ENCODE results near the gene PARVA.
"Not testable (repeated sequence)": the region's sequence is repeated elsewhere in the genome, so short reads cannot be mapped to it uniquely, and the experiment has no call there.

Gene PARVA, protein sequence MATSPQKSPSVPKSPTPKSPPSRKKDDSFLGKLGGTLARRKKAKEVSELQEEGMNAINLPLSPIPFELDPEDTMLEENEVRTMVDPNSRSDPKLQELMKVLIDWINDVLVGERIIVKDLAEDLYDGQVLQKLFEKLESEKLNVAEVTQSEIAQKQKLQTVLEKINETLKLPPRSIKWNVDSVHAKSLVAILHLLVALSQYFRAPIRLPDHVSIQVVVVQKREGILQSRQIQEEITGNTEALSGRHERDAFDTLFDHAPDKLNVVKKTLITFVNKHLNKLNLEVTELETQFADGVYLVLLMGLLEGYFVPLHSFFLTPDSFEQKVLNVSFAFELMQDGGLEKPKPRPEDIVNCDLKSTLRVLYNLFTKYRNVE

DNA sequence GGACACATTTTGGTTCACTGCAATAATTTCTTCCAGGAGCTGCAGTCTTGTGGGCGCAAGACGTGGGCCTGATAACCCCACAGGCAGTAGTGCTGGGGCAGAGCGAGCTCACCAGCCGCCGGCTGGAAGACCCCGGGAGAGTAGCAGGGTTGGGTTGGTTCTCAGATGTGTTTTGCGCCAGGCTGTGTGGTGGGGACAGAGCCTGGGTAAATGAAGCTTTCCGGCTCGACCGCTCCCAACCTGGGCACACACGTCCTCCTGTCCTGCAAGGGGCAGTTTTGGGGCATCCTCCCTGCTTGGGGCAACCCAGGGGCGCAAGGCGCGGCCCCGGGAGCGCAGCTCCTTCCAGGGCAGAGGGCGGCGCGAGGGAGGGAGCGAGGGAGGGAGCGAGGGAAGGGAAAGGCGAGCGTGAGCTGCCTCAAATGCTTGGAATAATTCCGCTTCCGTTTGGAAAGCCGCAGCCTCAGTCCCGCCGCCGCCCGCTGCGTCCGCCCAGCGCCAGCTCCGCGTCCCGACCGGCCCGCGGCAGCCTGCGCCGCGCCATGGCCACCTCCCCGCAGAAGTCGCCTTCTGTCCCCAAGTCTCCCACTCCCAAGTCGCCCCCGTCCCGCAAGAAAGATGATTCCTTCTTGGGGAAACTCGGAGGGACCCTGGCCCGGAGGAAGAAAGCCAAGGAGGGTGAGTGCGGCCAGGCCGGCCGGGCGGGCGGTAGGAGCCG lies at the start of gene PARVA:
PARVA (plus strand) TSS at position 466 of the 718 bp plus-strand sequence; CDS start at position 543, 77 bp downstream.
- no peak for DNase-seq

DNA sequence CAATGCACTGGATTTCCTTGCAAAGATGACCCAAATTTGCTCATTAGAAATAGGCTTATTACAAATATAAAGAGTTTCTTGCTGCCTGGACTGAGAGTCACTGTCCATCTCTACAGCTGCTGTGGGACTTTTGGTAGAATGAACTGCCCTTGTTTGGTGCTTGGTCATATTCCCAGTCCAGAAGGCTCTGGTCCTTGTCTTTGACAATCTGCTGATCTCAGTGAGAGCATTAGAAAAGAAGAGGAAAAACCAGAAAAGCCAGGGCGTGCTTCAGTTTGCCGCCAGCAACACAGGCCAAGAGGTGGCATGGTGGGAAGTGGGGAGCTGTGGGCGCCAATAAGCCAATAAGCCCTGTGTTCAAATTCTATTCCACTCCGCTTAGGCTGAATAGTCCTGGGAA lies 48.2 kb upstream of the PARVA start:
- DNase-seq, result no peak

DNA sequence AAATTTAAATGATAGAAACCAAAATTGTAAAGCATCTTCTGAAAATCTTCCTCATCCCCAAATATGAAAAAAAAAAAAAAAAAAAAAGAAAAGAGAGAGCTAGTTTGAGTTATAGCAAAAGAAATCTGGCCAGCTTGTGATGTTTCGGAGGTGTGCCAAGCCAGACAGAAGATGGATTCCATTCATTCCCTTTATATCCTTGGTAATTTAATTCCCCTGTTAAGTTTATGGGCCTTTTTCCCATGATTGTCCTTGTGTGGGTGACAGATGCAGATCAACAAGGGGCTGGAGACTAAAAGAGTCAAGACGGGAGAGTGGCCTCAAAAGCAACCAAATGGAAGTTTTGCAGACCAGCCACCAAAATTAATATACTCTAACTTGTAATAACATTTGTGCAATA lies 47.6 kb upstream of the PARVA start:
- no peak for DNase-seq

DNA sequence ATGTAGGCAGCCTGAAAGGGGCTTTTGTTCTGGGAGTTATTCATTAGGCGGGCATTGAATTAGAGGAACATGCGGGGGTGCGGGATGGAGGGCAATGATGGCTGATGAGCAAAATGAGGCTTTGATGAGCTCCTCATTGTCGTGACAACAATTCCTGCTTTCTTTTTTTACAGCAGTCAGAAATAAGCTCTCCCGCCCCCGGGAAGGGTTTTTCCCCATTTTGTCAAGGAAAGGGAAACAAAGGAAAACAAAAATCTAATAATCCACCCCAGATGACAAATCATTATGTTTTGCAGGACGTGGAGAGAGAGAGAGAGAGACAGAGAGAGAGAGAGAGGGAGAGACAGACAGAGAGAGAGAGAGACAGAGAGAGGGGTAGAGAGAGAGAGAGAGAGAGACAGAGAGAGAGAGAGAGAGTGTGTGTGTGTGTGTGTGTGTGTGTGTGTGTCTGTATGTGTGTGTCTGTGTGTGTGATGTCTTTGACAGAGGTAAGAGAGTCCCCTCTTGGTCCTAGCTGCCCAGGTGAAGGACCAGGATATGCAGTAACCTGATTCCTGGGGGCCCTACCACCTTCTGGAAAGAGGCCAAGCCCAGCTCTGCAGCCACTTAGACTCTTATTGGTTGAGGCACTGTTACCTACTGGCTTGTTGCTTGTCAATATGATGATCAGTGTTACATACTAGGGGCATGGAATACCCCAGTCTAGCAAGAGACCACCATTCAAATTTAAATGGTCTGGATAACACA lies 46.7 kb upstream of the PARVA start:
- DNase-seq, result no peak

DNA sequence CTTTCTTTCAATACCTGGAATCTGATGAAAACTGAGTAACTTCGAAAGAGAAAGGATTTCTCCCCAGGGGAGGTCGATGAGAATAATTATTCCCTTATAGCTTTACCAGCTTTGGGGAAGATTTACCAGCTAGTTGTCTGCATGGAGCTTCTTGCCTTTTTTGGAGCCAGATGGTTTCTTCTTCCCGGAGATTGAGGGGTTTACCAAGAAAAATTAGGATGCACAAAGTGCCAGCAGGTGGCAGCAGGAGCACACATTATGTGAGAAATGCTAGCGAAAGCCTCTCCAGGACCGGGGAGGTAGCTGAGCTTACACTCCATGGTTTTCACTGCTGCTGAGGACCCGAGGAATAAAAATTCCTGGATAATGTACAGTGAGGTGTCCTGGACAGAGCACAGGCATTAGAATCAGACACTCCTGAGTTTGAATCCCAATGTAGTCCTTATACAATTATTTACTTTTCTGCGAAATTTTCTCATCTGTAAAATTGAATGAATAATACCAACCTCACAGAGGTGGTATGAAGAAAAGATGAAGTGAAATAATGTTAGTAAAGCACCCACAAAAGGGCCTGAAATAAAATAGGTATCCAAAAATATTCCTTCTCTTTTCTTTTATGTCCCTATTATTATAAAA lies 46.0 kb upstream of the PARVA start:
- peak; percentile 56 for DNase-seq

DNA sequence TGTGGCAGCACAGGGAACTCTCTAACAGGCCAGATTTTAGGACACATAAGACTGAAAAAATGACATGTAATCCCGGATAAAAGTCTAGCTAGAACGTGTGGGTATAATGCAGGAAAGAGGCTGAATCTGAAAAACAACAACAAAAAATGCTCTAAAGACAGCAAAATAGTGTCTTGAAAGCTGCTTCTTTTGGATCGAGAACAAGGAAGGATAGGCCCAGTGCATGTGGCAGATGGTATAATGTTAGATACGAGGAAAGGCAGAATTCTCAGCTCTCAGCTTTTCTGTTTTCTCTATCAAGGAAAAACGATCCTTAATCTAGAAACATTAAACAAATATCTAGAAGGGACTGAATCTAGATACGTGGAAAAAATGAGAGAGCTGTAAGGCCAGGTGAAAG lies 33.8 kb upstream of the PARVA start:
- DNase-seq, result no peak

DNA sequence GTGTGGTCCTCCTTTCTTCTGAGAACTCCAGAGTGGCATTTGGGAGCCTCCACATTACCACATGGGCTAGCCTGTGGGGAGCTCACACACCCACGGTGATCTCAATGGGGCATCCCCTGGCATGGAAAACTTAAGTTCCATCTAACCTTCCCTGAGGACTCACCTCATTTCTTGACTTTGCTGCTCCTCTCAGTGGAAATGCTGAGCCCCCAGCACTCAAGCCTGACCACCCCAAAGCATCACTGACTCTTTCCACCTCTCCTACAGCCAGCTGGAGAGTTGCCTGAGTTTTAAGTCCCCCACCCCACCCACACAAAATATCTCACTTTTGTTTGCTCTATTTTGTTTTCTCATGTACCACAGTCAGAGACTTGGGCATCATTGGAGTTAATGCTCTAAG lies 23.8 kb upstream of the PARVA start:
- DNase-seq, result no peak

DNA sequence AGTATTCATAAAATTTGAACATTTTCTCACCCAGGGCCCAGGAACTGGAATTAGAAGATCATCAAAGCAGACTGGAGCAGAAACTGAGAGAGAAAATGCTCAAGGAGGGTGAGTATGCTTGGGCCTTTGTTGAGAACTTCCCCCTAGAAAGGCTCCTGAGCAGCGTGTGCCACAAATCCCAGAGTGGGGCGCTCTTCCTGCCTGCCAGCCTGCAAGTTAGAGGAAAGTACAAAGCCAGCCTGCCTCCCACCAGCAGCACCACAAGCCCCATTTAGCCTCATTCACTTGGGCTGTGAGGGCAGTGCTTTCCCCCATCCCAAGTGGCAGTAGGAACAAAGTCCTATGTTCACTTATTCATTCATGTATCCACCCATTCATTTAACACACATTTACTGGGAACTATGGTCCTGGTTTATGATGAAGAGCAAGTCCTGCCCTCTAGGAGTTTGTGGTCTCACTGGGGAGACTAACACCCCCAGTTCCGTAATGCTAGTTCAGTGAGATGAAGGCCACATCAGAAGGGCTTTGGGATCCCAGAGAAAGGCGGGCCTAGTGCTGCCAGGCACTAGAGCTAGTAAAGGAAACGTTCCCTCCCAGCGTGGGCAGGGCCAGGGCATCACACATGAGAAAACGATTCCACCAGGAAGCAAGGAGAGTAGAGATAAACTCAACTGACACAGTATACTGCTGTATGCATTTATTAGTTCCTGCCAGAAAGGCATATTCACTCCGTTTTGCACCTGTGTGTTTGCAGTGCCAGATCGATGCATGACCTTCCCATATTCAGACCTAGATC lies 22.4 kb upstream of the PARVA start:
- DNase-seq, result no peak

DNA sequence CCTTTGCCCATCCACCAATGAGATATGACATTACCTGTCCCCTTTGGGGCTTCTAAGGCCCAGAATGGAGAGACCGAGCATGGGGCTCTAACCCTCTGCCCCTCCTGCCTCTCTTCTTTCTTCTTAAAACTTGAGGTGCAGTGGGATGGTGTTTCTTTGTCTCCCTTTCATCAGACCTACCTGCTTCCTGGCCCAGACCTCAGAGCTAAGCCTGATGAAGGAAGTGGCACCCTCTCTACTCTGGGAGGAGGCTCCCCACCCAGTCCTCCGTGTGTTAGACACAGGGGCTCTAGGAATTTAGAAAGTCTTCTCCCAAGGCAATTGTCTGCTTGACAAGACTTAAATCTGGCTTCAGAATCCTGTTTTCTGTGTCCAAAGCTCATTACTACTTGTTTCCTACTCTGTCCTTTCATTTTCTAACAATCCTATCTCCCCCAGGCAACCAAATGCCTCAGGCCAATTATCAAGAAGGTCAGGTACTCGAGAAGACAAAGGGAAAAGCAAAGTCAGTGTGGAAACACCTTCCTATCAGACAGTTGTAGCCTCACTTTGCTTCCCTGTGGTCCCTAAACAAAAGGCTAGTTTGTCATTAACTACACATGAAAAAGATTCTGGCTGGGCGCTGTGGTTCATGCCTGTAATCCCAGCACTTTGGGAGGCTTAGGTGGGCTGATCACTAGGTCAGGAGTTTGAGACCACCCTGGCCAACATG lies 20.3 kb upstream of the PARVA start:
- DNase-seq, result no peak

DNA sequence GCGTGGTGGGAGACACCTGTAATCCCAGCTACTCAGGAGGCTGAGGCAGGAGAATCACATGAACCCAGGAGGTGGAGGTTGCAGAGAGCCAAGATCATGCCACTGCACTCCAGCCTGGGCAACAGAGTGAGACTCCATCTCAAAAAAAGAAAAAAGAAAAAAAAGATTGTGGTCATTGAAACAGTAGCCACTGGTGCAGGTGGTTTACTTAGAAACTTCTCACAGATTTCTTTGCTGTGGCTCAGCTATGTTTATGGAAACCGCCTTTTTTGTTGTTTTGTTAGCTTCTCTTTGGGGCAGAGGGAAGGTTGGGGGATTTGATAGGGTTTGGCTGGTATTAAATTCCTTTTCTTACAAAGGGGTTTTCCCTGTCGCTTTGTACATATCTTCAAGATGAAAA lies 19.7 kb upstream of the PARVA start:
- DNase-seq, result not testable (repeated sequence)

DNA sequence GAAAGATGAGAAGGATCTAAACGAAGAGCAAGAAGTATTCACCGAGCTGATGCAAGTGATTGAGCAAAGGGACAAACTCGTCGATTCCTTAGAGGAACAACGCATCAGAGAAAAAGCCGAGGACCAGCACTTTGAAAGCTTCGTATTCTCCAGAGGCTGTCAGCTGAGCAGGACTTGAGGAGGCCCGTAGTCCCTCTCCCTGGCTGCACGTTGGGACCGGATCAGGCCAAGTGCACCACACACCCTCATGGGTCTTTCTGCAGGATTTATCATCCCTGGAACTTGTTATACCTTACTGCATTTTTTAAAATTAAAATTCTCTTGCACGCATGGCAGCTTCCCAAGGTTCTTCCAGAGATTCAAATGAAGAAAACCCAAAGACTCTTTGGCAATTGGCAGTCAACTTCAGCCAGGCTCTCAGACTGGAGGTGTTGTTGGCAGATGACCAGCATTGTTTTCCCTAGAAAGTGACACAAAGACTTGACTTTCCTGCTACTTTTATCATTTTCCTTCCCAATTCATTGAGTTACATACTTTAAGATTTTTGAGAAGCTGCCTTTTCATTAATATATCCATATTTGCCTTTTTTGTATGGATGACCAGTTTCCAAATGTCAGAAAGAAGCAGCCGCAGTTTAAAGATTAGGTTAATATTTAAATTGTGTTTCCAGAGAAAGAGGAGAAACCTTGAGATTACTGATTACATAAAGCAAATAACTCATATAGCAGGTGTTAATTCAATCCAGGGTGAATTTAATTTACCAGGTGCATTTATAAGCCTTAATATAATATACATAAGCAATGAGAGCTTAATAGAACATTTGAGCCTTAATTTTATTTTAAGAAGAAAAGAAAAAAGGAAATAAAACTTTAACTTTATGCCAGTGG lies 18.8 kb upstream of the PARVA start:
- no peak for DNase-seq

DNA sequence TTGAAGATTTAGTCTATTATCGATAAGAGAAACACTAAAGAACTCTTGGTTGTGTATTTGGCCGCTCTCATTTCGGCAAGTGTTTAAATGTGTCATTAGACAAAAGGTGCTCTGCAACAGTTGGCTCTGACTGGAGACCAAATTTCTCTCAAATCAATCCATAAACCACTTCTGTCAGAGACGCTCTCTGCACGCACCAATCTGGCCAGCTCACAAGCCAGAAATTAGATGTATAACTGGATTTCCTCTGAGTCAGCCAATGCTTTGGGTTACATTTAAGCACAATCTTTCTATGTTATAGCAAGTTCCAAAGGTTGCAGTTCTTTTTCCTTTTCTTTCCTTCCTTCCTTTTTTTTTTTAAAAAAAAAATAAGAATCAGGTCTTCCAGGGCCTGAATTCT lies 17.6 kb upstream of the PARVA start:
- no peak for DNase-seq

DNA sequence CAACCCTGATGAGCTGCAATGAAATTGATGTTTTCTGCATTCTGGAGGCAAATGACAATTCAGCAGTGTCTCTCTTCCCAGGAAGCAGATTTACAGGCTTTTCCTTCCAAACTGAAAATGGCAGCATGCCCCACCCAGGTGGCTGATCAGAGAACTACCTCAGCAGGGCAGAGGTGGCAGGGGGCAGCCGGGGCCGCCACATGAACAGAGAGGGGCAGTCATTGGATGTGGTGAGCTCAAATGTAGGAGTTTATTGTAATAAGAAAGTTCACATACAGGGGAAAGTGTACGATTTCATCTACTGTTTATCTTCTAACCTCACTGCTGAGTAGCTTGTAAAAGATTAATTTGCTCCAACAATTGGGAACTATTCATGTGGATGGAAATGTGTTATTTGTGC lies 15.7 kb upstream of the PARVA start:
- DNase-seq, result no peak

DNA sequence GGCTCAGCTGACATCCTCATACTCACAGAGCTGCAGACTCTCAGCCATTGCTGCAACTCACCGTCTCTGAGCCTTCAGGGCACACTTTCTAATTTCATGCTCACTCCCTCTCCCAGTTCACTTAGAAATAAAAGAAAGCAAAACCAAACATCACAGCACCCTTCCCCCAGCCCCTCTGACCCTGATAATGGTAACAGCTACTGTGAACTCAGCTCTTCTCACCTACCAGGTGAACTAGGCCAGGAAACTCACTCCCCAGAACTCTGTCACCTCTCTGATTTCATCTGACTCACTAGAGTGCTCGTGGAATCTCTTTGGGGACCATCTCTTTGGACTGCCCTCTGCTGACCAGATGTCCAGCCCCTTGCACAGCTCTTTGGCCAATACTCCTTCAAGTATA lies 14.5 kb upstream of the PARVA start:
- no peak for DNase-seq

DNA sequence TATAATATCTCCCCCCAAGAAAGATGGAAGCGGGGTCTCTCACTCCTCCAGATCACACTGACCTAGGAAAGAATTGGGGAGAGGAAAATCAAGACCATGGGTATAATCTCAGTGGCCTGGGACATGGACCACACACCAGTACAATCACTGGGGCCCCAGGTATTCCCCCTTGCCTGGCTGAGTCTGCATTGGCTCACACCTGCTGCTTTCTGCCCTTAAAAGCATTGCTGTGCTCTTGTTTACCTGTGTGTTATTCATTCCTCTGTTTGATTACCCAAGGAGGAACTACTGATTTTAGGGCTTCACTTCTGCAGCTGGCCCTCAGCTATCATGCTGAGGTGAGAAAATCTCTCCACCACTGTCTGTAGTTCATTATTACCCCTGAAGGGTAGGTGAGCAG lies 14.0 kb upstream of the PARVA start:
- no peak for DNase-seq

DNA sequence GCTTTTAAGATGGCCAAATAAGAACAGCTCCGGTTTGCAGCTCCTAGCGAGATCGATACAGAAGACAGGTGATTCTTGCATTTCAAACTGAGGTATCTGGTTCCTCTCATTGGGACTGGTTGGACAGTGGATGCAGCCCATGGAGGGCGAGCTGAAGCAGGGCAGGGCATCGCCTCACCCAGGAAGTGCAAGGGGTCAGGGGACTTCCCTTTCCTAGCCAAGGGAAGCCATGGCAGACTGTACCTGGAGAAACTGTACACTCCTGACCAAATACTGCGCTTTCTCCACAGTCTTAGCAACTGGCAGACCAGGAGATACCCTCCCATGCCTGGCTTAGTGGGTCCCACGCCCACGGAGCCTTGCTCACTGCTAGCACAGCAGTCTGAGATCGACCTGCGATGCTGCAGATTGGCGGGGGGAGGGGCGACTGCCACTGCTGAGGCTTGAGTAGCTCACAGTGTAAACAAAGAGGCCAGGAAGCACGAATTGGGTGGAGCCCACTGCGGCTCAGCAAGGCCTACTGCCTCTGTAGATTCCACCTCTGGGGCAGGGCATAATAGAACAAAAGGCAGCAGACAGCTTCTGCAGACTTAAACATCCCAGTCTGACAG lies 11.3 kb upstream of the PARVA start:
- peak; percentile 37 for DNase-seq

DNA sequence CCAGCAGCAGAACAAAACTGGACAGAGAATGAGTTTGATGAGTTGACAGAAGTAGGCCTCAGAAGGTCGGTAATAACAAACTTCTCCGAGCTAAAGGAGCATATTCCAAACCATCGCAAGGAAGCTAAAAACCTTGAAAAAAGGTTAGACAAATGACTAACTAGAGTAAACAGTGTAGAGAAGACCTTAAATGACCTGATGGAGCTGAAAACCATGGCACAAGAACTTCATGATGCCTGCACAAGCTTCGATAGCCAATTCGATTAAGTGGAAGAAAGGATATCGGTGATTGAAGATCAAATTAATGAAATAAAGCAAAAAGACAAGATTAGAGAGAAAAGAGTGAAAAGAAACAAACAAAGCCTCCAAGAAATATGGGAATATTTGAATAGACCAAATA lies 10.3 kb upstream of the PARVA start:
- not testable (repeated sequence) for DNase-seq

DNA sequence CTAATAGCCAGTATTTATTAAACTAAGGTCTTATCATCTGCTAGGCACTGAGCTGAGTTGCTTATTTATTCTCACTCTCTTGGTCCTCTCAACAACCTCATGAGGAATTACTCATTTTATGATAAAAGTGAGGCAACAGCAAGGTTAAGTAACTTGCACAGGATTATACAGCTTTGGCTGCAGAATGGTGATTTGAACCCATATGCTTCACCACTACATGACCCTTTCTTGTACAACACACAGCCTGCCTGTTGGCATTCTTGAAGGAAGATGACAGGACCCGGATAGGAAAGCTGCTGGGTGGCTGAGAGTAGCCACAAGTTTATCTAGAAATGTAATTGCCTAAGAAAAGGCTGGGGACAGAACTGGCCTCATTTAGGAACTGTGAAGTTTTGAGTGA lies 5.3 kb upstream of the PARVA start:
- no peak for DNase-seq

DNA sequence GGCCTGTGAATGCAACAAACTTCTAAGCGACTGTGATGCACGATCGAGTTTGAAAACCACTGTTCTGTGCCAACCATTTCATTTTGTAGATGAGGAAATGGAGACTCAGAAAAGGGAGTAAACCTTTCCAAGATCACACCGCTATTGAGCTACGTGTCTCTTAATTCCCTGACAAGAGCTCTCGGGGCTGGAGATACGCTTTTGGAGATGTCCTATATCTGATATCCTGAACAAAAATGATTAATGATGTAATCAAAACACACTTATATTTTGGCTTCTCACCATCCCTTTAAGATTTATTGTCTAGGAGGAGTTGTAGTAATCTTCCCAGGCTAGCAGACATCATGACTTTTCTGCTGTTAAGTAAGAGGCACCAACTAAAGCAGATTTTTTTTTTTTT lies 1.7 kb upstream of the PARVA start:
- DNase-seq, result no peak
